ENCODE measurements around the gene GMDS.

DNA sequence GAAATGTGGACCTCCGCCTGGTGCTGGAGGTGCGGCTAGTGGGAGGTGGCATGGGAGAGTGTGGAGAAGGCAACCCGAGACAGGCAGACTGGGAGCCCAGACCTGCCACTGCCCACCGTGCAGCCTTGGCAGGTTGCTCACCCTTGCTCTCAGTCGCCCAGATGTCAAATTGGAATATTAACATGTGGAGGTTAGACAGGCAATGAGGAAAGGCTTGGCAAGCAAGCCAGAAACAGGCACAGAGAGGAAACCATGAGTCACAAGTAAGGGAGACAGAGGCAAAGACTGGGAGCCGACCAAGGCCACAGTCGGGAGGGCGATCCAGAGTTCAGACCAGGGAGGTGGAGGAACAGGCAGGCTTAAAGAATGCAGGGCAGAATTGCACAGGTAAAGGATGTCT is 457.5 kb downstream of the GMDS start:
- TF ChIP-seq, protein P1, sequence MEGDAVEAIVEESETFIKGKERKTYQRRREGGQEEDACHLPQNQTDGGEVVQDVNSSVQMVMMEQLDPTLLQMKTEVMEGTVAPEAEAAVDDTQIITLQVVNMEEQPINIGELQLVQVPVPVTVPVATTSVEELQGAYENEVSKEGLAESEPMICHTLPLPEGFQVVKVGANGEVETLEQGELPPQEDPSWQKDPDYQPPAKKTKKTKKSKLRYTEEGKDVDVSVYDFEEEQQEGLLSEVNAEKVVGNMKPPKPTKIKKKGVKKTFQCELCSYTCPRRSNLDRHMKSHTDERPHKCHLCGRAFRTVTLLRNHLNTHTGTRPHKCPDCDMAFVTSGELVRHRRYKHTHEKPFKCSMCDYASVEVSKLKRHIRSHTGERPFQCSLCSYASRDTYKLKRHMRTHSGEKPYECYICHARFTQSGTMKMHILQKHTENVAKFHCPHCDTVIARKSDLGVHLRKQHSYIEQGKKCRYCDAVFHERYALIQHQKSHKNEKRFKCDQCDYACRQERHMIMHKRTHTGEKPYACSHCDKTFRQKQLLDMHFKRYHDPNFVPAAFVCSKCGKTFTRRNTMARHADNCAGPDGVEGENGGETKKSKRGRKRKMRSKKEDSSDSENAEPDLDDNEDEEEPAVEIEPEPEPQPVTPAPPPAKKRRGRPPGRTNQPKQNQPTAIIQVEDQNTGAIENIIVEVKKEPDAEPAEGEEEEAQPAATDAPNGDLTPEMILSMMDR (conservative IDR thresholded peaks at IDR 0.05 in 1 of 2, IDR thresholded peaks at IDR 0.05 in 1 of 2; ENCODE audit: low read depth in 1 of 2, low read length in 2 of 2): no peak
- TF ChIP-seq EZH2 (IDR thresholded peaks at IDR 0.05; ENCODE audit: low read length, missing control alignments): no peak

Measured in fibroblast of lung (primary cell).